Cardiac muscle cell (in vitro differentiated cells and primary cell): Measurements from ENCODE around the gene SPESP1. TPM values are rescaled to one million over a fixed set of nuclear protein-coding genes. Genes with fewer than 3 reads are reported as not detected.

Source experiments
- DNase-seq, 2 donors: peaks; one replicate each; pipeline versions ENCODE4 v3.0.0 to v3.0.0-alpha.2; 2010 to 2017; ENCODE audit warnings: low read depth in 1 of 2, low spot score in 1 of 2
- H3K27ac ChIP-seq: fragments of 200-600 bp; sonication (generic); 2 replicates; pipeline ENCODE4 v1.5.1; 2016
- H3K27me3 ChIP-seq: fragments of 200-600 bp; sonication (generic); 2 replicates; pipeline ENCODE4 v1.6.0; 2016; ENCODE audit warnings: control low read depth
- H3K36me3 ChIP-seq: fragments of 200-600 bp; sonication (generic); 2 replicates; pipeline ENCODE4 v1.5.1; 2016; ENCODE audit warnings: control low read depth
- H3K4me1 ChIP-seq: fragments of 200-600 bp; sonication (generic); 2 replicates; pipeline ENCODE4 v1.8.1; 2017; ENCODE audit warnings: low read depth, mild to moderate bottlenecking, mixed run types
- H3K4me3 ChIP-seq: fragments of 200-600 bp; sonication (generic); 2 replicates; pipeline ENCODE4 v1.5.1; 2016; ENCODE audit warnings: mild to moderate bottlenecking
- H3K9me3 ChIP-seq: fragments of 200-600 bp; sonication (generic); 2 replicates; pipeline ENCODE4 v1.5.1; 2017; ENCODE audit warnings: low read depth, mild to moderate bottlenecking, control low read depth
- CTCF ChIP-seq: IDR thresholded peaks from 2 replicates; pipeline ENCODE4 v1.5.1; 2012; ENCODE audit warnings: low read depth, mild to moderate bottlenecking, low read length
- polyA plus RNA-seq: library from polyadenylated mRNA; unstranded; fragments of >200 nt; fragmentation: Nextera tagmentation; extraction: Ambion mirVana; gene quantifications from 2 replicates; pipeline ENCODE4 v1.2.1, GENCODE V29; 2016
- total RNA-seq: library from RNA; depleted of rRNA; stranded (reverse); fragments of >200 nt; gene quantifications from 2 replicates; pipeline ENCODE4 v1.2.3, GENCODE V29; 2016

The SPESP1 gene
- total and polyA plus RNA-seq, 2 experiments from 2014 or later, result not detected

GRCh38 chr15:68990992-68991500, 60.7 kb downstream of the SPESP1 start:
- TF ChIP-seq CTCF, result no peak
- H3K4me1 ChIP-seq, result peaks cover 73% of the 10 kb centered on the region
- no peak overlapping the region for H3K4me3 ChIP-seq
- no peaks in the 10 kb centered on the region for H3K27me3 ChIP-seq
- no peaks in the 10 kb centered on the region for H3K9me3 ChIP-seq
- H3K27ac ChIP-seq, result peak overlapping the region; percentile 88
- H3K36me3 ChIP-seq, result no peaks in the 10 kb centered on the region
- peak in 1 of 2 donors; percentile 38 for DNase-seq

GRCh38 chr15:68991723-68992122, 61.4 kb downstream of the SPESP1 start:
- Histone ChIP-seq H3K4me3 (no peak overlapping the region), H3K36me3 (no peaks in the 10 kb centered on the region), H3K27ac (peak overlapping the region; percentile 88), H3K27me3 (no peaks in the 10 kb centered on the region), H3K4me1 (peaks cover 67% of the 10 kb centered on the region), H3K9me3 (no peaks in the 10 kb centered on the region)
- no peak for TF ChIP-seq CTCF
- peak; percentile 68 to 76 for DNase-seq

GRCh38 chr15:68992696-68993095, 62.4 kb downstream of the SPESP1 start:
- no peaks in the 10 kb centered on the region for H3K27me3 ChIP-seq
- peaks cover 61% of the 10 kb centered on the region for H3K4me1 ChIP-seq
- no peaks in the 10 kb centered on the region for H3K36me3 ChIP-seq
- peak overlapping the region; percentile 88 for H3K27ac ChIP-seq
- no peaks in the 10 kb centered on the region for H3K9me3 ChIP-seq
- H3K4me3 ChIP-seq, result no peak overlapping the region
- no peak for DNase-seq
- no peak for TF ChIP-seq CTCF

GRCh38 chr15:68993276-68993675, 63.0 kb downstream of the SPESP1 start:
- H3K27me3 ChIP-seq, result no peaks in the 10 kb centered on the region
- no peak overlapping the region for H3K27ac ChIP-seq
- no peak overlapping the region for H3K4me3 ChIP-seq
- no peak for DNase-seq
- no peaks in the 10 kb centered on the region for H3K36me3 ChIP-seq
- TF ChIP-seq CTCF, result no peak
- no peaks in the 10 kb centered on the region for H3K9me3 ChIP-seq
- H3K4me1 ChIP-seq, result peaks cover 58% of the 10 kb centered on the region

GRCh38 chr15:68994149-68994548, 63.8 kb downstream of the SPESP1 start:
- Histone ChIP-seq H3K9me3 (no peaks in the 10 kb centered on the region), H3K27me3 (no peaks in the 10 kb centered on the region), H3K27ac (no peak overlapping the region), H3K4me3 (no peak overlapping the region), H3K36me3 (no peaks in the 10 kb centered on the region), H3K4me1 (peaks cover 60% of the 10 kb centered on the region)
- TF ChIP-seq CTCF, result no peak
- DNase-seq, result peak in 1 of 2 donors; percentile 41
